NOMO-1 (cell line): Measurements from ENCODE around the gene EWSR1.

Experiments
- DNase-seq, 2 experiments: peaks; one replicate each; lab custom pipeline; 2025; ENCODE audit not compliant: unreplicated experiment in 2 of 2; lab: John Stamatoyannopoulos, UW

The EWSR1 gene

GRCh38 chr22:29315286-29316140 lies 47.4 kb downstream of the EWSR1 start, which contains the start of gene RASL10A:
Gene RASL10A (minus strand): TSS chr22:29315697. CDS start chr22:29315246, 451 bp downstream.
- no peak for DNase-seq

- DNase-seq: no peak
Measured at GRCh38 chr22:29316141-29316828, 48.2 kb downstream of the EWSR1 start.

GRCh38 chr22:29317827-29318454 lies 49.9 kb downstream of the EWSR1 start:
- no peak for DNase-seq

- DNase-seq: no peak
Measured at GRCh38 chr22:29319072-29319471, 51.0 kb downstream of the EWSR1 start.

GRCh38 chr22:29320546-29320945 lies 52.5 kb downstream of the EWSR1 start:
- DNase-seq: no peak

GRCh38 chr22:29323641-29324040 lies 55.6 kb downstream of the EWSR1 start:
- no peak for DNase-seq

- no peak for DNase-seq
Measured at GRCh38 chr22:29325356-29325755, 57.3 kb downstream of the EWSR1 start.

- no peak for DNase-seq
Measured at GRCh38 chr22:29325785-29326315, 57.8 kb downstream of the EWSR1 start.

GRCh38 chr22:29326481-29326880 lies 58.4 kb downstream of the EWSR1 start:
- no peak for DNase-seq

- no peak for DNase-seq
Measured at GRCh38 chr22:29327089-29327764, 59.2 kb downstream of the EWSR1 start.

- no peak for DNase-seq
Measured at GRCh38 chr22:29328055-29328454, 60.0 kb downstream of the EWSR1 start.

- no peak for DNase-seq
Measured at GRCh38 chr22:29328566-29329500, 60.8 kb downstream of the EWSR1 start.

GRCh38 chr22:29329581-29329980 lies 61.5 kb downstream of the EWSR1 start:
- DNase-seq: no peak

- no peak for DNase-seq
Measured at GRCh38 chr22:29330291-29330690, 62.2 kb downstream of the EWSR1 start.

- peak; percentile 98 to 100 for DNase-seq
Measured at GRCh38 chr22:29330753-29331152, 62.7 kb downstream of the EWSR1 start.

- DNase-seq: no peak
Measured at GRCh38 chr22:29331213-29331612, 63.1 kb downstream of the EWSR1 start.

GRCh38 chr22:29331658-29332300 lies 63.7 kb downstream of the EWSR1 start:
- no peak for DNase-seq

GRCh38 chr22:29332886-29333496 lies 64.9 kb downstream of the EWSR1 start:
- no peak for DNase-seq

- no peak for DNase-seq
Measured at GRCh38 chr22:29334148-29334547, 66.1 kb downstream of the EWSR1 start.
